Posterior vena cava (tissue), 2 donors: ENCODE results near the gene C11orf16. TPM values are rescaled to one million over a fixed set of nuclear protein-coding genes. Genes with fewer than 3 reads are reported as not detected.
"Not testable (repeated sequence)": the region's sequence is repeated elsewhere in the genome, so short reads cannot be mapped to it uniquely, and the experiment has no call there.

Source experiments
- DNase-seq: peaks from one replicate; pipeline ENCODE4 v3.0.0-alpha.2; 2020; ENCODE audit warnings: low spot score
- intact Hi-C, 2 donors: fragments of 100-400 bp; cut with DNase I; formaldehyde crosslinking; loops; one replicate each; pipeline versions ENCODE4 v1.14.1 to v1.14.2; 2022 to 2023
- long read RNA-seq, 2 donors: library from polyadenylated mRNA; unstranded; transcript quantifications; one replicate each; pipeline ENCODE4 v2.0.0, GENCODE V29; 2020 to 2021
- total RNA-seq, 2 donors: library from RNA; stranded (reverse); fragmentation: NEBNext Ultra II Directional; extraction: Animal tissue kit (Norgen Biotek cat#: 25700); gene quantifications; one replicate each; pipeline ENCODE4 v1.2.1, GENCODE V29; 2021
- donor health status: DM: yes; HTN: yes; CAD: no.
- donor health status: DM: yes; HTN: yes; CAD: no.

Gene C11orf16, protein sequence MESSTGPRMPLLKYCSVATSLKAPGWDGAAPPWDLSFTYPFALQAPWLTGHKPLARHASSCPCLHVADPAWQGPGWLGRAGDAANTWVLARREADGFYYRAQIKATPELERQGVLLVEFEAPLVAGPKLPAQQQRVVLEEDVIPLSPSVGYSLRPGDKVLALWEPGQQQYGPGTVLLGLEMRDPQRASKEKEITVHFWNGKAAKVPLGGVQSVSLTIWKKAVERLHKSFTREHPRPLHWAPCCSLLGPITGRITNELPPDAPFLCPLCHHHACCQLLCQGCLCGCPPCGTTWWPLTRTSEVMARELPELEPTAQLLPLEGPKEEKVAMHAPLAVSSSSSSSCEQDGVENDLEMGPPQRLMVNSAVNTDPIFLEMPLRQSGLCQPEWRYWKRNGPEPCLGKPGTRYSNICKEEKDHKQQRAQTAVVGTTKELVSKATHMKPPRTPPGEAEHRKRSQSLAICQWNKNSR
- not detected for total RNA-seq
- long read RNA-seq, donor 1: 0 reads
- long read RNA-seq, donor 2: 0 reads

DNA sequence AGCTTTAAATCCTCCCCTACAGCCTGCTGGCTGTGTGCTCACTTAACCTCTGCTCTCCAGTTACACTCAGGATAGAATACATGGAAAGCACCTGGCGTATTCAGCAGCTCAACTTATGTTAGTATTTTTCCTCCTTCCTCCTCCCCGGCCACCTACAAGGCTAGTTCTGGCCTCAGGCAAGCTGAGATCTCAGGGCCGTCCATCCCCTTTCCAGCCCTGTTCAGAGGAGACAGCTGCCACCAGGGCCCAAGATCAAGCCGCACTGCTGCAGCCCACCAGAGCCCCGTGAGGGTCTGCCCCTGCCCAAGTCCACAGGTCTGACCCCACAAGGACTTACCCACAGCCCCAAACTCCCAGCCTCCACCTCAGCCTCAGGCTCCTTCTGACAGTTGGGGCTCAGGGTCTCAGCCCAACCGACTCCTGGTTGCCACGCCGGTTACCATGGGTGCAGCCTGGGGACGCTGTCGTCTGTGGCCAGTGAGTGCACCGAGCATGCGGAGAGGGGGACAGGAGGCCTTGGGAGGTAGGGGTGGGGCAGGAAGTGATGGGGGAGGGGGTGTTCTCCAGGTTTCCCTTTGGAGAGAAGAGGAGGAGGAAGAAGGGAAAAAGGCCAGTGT, at the start of gene C11orf16:
C11orf16 (minus strand) TSS at position 384 of the 617 bp plus-strand sequence. CDS start 639 bp downstream, outside the sequence.
- intact Hi-C loops: no loop called here
- peak; percentile 69 for DNase-seq

DNA sequence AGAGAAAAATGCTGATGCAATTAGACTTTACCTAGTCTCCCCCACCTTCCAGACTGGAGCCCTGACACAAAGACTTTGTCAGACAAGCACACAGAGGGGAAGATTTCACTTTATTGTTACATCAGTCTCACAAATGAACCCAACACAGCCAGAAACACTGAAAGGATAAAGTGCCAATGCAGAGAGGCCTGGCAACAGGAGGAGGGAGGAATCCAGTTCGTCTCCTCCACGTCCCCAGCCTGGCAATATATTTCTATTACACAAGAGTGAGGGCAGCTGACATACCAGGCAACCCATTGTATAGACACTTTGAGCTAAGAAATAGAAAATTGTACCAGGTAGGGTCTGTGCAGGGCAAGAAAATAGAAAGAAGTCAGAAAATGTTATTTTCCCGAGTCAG, 47.7 kb upstream of the C11orf16 start:
- DNase-seq: no peak
- intact Hi-C loops: no loop called here

DNA sequence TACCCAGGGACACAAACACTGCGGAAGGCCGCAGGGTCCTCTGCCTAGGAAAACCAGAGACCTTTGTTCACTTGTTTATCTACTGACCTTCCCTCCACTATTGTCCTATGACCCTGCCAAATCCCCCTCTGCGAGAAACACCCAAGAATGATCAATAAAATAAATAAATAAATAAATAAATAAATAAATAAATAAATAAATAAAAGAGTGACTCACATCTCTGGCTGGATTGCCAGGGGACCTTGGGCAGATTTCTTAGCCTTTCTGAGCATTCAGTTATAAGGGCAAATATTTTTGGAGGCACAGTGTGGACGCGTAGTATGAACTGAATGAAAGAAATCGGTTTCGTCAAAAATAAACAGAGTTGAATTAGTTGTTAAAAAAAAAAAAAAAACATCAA, 46.6 kb upstream of the C11orf16 start:
- DNase-seq, intact Hi-C loops: not testable (repeated sequence)

DNA sequence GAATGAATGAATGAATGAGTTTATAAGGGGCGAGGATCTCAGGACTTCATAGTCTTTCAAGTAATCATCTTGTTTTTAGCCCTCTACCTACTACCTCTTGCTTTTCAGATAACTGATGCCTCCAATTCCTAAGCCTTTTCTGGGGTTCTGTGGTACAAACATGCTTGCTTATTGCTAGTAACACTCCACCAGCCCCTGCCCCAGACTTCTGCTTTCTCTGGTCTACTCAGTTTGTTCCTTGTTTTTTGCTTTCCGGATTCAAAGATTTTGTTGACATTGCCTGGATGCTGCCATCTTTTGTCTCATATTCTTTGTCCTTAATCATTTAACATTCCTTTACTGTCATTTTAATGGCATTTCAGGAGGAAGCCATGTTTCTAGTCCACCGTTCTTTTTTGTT, 40.4 kb upstream of the C11orf16 start:
- no peak for DNase-seq
- intact Hi-C loops: no loop called here

DNA sequence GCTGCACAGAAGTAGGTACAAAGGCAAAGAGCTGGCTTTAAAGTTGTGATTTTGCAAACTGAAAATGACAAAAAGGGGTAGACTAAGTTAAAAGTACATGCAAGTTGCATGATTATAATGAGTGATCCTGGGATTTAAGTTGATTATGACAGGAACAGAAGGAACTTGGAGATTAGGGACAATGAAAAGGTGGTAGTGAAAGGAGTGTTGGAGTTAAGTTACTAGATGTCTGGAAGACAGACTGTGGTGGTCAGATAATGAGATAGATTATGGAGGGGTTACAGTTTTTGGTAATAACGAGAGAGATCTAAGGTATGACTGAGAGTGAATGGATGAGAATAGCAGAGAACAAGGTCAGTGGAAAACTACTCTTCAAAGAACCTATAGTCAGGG, 39.2 kb upstream of the C11orf16 start:
- no peak for DNase-seq
- intact Hi-C loops: no loop called here

DNA sequence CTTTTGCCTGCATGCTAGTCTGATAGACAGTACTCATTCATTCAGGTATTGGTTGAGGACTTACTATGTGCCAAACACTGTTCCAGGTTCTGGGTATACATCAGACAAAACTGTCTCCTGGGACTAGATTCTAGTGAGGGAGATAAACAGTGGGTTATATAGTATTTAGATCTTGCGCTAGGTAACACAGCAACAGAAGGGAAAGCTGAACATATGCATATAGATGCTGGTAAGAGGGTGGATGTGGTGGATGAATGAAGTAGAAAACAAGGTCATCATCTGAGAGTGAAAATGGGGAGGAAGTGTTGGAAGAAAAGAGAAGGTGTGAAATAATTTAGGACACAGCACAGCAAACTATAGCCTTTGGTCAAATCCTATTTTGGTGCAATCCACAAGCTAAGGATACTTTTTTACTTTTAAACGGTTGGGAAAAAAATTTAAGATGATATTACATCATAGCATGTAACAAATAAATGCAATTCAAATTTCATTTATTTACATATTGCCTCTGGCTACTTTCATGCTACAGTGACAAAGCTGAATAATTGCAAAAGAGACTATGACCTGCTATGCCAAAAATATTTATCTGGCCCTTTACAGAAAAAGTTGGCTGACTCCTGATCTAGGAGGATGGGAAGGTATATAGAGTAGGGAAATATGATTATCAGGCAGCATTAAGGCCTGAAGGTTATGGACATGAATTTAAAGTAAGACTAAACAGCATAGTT, 38.6 kb upstream of the C11orf16 start:
- DNase-seq: no peak
- intact Hi-C loops: no loop called here

DNA sequence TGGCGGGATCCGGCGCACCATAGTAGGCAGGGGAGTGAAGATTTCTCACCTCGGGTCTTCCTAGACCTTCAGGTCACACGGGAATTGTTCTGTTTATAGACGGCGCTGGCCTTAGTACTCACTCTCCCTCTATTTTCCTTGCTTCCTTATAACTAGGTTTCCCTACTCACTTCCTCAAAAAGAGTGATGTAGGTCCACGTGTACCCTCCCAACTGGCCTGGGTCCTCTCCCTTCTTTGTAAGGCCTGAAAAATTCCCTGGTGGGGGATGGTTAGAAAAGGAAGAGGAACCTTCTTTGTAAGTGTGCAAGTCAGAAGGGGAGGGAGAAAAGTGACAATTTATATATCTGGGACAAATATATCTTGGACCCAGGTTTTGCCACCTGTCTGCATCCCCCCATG, 34.4 kb upstream of the C11orf16 start:
- DNase-seq: no peak
- intact Hi-C loops: no loop called here

DNA sequence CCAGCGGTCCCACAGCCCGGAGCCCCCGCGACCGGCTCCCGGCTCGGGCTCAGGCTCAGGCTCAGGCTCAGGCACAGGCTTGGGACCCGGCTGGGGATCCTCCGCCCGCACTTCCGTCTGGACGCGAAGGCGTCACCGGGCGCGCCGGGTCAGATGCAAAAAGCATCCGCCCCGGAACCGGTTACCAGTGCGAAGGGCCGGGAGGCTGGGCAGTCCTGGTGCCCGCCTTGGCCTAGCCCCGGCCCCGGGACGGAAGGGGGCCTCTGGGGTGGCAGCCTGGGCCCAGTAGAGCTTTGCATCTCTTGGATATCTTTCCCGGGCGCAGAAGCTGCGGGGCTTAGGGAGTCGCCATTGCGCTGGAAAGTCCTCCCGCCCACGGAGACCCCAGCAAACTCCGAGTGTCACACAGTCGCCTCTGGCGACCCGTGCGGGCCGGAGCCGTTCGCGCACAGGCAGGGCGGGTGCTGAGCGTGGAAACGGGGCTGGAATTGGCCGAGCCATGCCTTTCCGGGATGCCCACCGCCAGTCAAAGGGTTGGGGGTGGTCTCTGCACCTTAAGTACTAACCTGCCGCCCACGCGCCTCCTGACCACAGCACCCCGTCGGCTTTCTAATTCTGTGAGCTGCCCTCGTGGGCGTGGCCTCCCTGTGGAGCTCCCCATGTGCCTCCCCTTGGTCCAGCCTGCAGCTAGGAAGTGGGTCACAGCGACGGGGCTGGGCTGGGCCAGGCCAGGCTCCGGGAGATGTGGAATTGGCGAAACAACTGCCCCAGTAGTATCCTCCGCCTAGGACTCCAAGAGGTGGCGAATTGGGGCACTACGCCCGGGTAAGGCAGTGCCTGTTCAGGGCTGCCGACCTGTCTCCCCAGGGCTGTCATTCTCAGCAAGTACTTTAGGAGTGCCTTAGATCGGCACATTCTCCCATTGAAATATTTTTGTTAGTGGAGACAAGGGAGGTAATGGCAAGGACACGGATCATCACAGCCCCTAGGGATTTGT, 31.9 kb upstream of the C11orf16 start, which contains the start of gene TMEM9B:
TMEM9B (minus strand) TSS at position 119 of the 997 bp plus-strand sequence. CDS start 129 bp downstream, outside the sequence.
- peak; percentile 98 for DNase-seq
- intact Hi-C loops: no loop called here

DNA sequence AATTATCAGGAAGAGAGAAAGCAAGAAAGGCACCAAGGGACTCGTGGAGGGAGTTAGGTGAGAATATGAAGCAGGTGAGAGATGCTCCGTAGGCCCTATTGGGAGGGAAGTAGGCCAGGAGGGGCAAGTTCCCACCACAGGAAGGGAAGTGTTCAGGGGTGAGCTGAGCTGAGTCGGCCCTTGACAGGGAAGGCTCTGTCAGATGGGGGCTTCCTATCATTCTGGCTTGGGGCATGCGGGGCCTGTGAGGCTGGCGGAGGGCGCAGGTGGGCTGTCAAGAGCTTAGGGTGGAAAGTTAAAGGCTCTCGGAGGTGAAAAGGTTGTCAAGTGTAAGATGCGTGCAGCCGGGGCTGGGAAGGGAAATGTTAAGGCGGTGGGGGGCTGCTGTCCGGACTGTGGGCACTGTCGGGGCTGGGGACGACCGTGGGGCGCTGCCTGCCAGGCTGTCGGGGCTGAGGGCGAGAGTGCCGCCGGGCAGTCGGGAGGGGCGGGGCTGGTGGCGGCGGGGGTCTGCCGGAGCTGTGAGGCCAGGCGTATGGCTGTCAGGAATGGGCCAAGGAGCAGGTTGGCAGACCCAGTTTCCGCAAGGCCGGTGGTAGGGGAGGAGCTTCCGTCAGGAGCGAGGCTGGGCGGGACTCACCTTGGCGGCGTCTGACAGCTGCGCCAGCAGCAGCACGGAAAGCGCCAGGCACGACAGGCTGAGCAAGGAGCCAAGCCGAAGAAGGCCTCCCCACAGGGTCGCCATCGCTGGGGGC, 31.0 kb upstream of the C11orf16 start:
- intact Hi-C loops: no loop called here
- DNase-seq: peak; percentile 92

DNA sequence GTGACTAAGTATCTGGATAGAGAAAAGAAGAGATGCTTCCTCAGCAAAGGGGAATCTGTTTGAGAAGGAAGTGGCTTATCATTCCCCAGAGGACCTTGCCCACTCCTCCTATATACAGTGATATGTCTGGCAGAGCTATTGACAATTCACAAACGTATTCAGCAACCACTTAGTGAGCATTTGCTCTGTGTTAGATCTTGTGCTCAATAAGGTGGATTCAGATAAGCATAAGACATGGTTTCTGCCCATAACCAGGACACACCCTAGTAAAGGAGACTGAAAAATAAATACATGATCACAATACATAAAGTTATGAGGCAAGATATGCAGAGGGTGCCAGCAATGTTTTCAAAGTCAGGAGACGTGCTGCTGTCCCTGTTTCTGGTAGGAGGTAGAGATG, 30.1 kb upstream of the C11orf16 start:
- intact Hi-C loops: no loop called here
- no peak for DNase-seq

DNA sequence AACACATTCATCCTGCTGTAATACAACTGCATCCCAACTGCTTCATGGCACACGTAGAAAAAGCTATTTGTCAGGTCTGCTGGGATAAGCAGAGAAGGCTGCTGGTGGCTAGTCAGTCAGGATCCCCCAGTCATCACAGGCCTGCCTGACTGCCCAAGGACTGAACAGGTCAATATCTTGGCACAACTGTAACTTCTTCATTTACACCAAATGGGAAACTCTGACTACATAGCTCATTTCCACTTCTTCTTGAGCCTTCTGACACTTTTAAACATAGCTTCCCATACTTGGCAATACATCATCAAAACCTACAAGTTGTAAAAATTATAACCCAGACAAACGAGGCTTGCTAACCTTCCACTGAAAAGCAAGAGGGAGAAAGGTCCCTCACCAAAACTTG, 28.7 kb upstream of the C11orf16 start:
- intact Hi-C loops: no loop called here
- DNase-seq: no peak

DNA sequence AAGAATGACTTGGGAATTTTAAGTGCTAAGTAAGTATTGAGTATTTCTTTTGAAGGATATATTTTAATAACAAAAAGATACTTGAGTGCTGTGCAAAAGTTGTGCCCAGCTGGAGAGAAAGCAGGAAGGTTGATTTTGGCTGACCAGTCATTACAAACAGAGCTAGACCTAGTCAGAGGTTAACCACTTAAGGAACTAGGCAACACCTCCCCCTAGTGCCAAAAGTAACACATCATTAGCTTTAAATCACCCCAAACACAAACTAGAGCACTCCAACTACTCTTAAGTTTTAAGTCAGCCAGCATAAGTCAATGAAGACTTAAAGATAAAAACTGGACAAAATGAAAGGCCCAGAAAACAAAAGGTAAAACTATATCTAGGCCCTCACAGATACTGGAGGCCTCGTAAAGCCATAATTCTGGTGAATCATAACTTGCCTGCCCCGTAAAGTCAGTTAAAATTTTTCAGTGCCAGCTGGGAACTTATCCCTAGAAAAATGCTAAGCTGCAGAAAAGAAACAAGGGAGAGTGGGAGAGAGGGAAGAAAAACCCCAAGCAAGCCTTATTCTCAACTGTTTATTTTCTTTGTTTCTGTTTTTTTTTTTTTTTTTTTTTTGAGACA, 26.9 kb upstream of the C11orf16 start:
- intact Hi-C loops: loop anchor here (5.0 to 10.0 kb wide), 2 partner anchors 47 to 735 kb away; partner anchors contain the start of gene AKIP1 (in 1 of the 2)
- DNase-seq: no peak

DNA sequence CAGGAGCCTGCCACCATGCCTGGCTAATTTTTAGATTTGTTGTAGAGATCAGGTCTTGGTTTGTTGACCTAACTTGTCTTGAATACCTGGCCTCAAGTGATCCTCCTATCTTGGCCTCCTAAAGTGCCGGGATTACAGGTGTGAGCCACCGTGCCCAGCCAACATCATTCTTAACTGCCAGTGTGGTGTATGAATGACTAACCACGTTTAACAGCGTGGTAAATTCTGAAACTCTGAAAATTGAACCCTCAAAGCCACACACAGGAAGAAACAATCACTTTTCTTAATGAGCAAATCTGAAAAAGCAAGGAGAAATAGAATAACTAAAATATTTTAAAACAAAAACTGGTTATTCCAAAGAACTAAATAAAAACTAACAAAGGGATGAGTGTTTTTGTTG, 24.1 kb upstream of the C11orf16 start:
- DNase-seq: no peak
- intact Hi-C loops: loop anchor here (5.0 to 10.0 kb wide), 2 partner anchors 45 to 732 kb away; partner anchors contain the start of gene AKIP1 (in 1 of the 2)

DNA sequence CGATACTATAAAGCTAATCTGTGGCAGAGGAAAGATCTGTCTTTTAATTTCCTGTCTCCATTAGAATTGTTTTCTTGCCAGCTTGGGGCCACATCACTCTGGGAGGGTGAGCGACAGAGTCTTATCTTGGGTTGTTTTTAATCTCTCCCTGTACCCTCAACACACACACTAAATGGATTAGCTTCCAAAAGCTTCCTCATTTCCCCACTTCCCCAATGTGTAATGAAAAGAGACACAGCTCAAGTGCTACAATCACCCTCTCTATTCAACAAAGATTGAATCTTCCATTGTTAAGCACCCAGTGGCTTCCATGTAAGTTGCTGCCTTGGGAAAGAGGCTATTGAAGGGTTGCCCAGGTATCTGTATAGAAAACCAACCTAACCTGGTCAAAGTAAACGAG, 16.1 kb upstream of the C11orf16 start:
- intact Hi-C loops: no loop called here
- DNase-seq: no peak

DNA sequence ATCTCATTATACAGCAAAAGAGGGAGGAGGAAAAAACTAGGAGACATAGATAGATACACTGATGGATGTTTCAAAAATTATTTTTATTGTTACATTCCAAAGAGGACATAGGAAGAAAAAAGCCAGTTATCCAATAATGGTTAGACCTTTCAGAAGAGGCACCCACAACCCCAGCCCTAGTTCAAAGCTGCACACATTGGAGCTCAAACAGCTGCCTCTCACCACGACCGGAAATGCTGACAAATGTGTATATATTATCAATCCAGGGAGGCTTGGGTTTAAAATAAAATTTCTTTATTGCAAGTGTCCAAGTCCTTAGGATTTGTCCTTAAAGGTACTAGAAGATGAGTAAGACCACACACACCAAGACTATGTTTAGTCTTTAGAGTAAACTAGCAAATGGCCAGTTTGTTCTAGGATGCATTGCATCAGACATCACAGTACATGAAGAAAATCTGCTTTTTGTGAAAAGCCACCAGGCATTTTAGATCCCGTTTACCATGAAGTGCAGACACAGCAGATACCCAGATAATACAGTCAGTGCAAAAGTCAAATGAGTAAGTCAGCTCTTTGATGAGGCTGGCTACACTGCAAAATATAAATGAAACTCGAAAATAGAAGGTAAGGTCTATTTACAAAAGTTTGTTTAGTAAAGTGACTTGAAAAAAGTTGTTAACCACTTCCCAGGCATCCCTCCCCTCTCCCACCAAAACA, 14.6 kb upstream of the C11orf16 start:
- intact Hi-C loops: no loop called here
- DNase-seq: no peak

DNA sequence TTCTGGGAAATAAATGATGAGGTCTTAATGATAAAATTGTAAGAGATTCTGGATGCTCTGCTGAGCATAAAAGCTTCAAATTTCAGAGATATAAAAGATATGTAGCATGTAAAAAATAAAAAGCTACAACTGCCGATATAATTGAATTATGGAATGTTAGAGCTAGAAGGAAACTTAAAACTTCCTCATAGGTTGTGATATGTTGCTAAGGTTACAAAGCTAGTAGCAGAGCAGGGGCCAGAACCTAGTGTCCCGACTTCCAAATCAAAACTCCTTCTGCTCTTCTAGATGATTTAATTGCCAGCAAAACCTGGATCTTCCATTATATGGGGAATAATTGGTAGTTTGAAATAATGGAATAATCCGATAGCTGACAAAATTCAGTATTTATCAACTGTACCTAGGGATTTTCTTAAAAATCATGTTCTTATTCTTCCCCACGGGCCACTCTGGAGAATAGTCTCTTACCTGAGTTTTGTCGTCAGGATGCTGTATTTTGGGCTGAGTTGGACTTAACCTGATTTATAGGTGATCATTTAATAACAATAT, 9.8 kb upstream of the C11orf16 start, which contains the start of gene ASCL3:
ASCL3 (minus strand) TSS at position 499 of the 549 bp plus-strand sequence. CDS start 4,855 bp downstream, outside the sequence.
- intact Hi-C loops: no loop called here
- DNase-seq: no peak
